ENCODE measurements around the gene ASB10.

DNA sequence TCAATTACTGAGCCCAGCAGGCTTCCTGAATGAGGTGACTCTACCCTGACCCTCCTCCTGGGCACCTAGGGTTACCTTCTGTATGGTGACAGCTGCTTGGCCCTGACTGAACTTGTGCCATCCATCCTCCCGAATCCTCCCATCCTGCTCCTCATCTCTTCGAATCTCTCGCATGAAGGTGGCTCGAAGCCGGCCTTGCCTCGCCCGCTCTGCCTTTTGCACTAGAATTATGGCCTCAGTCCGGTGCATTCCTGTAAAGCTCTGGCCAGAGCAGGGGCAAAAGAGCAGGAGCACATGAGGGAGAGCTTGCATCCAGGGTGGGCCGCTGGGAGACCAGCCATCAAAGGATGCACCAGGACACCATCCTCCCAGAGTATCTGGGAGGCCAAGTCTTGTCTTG is 15.8 kb upstream of the ASB10 start:
- TF ChIP-seq, protein P1, sequence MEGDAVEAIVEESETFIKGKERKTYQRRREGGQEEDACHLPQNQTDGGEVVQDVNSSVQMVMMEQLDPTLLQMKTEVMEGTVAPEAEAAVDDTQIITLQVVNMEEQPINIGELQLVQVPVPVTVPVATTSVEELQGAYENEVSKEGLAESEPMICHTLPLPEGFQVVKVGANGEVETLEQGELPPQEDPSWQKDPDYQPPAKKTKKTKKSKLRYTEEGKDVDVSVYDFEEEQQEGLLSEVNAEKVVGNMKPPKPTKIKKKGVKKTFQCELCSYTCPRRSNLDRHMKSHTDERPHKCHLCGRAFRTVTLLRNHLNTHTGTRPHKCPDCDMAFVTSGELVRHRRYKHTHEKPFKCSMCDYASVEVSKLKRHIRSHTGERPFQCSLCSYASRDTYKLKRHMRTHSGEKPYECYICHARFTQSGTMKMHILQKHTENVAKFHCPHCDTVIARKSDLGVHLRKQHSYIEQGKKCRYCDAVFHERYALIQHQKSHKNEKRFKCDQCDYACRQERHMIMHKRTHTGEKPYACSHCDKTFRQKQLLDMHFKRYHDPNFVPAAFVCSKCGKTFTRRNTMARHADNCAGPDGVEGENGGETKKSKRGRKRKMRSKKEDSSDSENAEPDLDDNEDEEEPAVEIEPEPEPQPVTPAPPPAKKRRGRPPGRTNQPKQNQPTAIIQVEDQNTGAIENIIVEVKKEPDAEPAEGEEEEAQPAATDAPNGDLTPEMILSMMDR (IDR thresholded peaks at IDR 0.05), result no peak
- TF ChIP-seq ZFX (IDR thresholded peaks at IDR 0.05; ENCODE audit: borderline replicate concordance), result no peak

Data from 22Rv1 (cell line).